ENCODE data around the gene CACNB2. TPM values are rescaled to one million over a fixed set of nuclear protein-coding genes. Genes with fewer than 3 reads are reported as not detected.

CACNB2 gene
- total and polyA plus RNA-seq, 10 of the 15 experiments (the other 5 are each of a cell fraction or from before 2014, with no cell fraction given) = 0.62 to 8.1 (median 1.2) TPM

GRCh38 chr10:18268005-18268404 is 127.8 kb downstream of the CACNB2 start (continued):
- TF ChIP-seq WRNIP1 (IDR thresholded peaks at IDR 0.05; ENCODE audit: borderline replicate concordance, low read depth, low read length) = no peak
- TF ChIP-seq TCF7 (IDR thresholded peaks at IDR 0.05; ENCODE audit: borderline replicate concordance) = no peak
- no peak for TF ChIP-seq CHD1 (IDR thresholded peaks at IDR 0.05; ENCODE audit: low read depth, low read length)
- TF ChIP-seq KLF5 (IDR thresholded peaks at IDR 0.05; ENCODE audit: partially characterized antibody) = no peak
- TF ChIP-seq ZBTB4 (CRISPR knock-in tag; IDR thresholded peaks at IDR 0.05) = no peak
- TF ChIP-seq DPF2 (IDR thresholded peaks at IDR 0.05) = no peak
- TF ChIP-seq CBX5 (IDR thresholded peaks at IDR 0.05; ENCODE audit: low read depth) = no peak
- no peak for TF ChIP-seq ZNF687 (IDR thresholded peaks at IDR 0.05)

All from GM12878 (cell line).